Endothelial cell of hepatic sinusoid (primary cell): ENCODE data around the gene ZSWIM5.
"Not testable (repeated sequence)": the region's sequence is repeated elsewhere in the genome, so short reads cannot be mapped to it uniquely, and the experiment has no call there.

Source experiments
- in situ Hi-C: cut with HindIII; loops from 2 replicates; pipeline ENCODE4 v1.10.0; 2017; ENCODE audit warnings: low sequenced_read_pairs

ZSWIM5 gene

DNA sequence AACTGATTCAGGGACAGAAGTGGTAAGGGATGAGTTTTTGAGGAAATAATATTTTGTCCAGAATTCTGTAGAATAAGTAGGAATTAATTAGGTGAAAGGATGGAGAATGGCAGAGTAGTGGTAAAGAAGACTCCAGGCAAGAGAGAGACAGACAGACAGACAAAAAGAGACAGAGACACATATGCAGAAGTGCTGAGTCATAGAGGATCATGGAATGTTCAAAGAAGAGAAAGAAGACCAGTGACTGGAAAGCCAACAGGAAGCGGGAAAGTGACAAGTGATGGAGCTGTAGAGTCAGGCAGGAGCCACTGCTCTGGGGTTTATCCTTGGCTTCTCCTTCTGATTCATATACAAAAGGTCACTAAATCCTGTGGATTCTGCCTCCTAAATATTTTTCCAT is 108.5 kb downstream of the ZSWIM5 start:
- in situ Hi-C loops = no loop called here

DNA sequence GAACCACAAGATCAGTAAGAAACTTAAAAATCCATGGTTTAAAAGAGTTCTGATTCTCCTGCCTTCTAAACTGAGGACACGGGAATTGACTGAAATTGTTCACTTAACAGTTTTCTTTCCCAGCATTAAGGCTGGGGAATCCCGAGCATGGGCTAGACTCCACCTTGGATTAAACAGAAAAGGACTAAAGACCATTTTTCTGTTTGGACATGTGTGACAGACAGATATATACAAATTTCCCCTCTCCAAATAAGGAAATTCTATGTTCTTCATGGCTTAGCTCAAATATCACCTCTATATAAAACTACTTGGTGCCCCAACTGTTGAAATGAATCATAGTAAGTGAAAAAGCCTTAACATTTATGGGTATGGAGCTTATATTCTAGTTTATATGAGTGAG is 109.3 kb downstream of the ZSWIM5 start:
- in situ Hi-C loops = no loop called here

DNA sequence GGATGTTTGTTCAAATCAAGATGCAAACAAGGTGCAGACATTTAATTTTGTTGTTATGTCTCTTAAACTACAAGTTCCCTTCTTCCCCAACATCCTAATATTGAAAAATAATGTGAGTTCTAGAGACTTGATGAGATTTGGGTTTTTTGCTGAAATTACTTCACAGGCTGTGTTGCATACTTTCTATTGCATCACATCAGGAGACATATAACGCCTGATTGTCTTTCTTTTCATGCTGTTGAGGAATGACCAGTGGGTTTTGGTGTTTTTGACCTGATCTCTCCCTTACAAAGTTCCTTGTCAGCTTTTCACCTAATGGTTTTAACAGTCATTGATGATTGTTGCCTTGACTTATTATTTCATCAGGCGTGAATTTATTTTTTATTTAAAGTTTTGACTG is 111.0 kb downstream of the ZSWIM5 start:
- in situ Hi-C loops = no loop called here

DNA sequence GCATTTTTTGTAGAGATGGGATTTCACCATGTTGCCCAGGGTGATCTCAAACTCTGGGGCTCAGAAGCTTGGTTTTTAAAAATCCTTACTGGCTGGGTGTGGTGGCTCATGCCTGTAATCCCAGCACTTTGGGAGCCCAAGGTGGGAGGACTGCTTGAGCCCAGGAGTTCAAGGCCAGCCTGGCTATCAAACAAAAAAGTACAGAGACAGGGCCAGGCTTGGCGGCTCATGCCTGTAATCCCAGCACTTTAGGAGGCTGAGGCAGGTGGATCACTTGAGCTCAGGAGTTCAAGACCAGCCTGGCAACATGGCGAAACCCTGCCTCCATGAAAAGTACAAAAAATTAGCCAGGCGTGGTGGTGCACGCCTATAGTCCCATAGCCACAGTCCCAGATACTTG is 112.0 kb downstream of the ZSWIM5 start:
- in situ Hi-C loops = not testable (repeated sequence)

DNA sequence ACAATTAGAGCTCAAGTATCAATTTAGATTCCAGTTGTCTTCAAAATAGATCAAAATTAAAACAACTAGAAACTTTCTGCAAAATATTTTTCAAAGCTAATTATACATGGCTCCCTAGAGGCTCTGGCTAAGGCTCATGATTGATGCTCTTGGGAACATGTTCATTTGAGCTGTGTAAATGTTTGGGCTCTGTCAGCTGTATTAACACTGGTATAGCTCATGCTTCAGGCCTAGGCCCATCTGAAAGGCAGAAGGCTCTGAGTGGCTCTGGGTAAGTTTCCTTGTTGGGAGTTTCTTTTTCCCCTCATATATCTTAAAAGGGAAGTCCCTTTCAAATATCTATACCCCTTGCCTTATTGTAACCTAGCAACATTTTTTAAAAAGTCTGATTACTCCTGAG is 113.1 kb downstream of the ZSWIM5 start:
- in situ Hi-C loops = no loop called here

DNA sequence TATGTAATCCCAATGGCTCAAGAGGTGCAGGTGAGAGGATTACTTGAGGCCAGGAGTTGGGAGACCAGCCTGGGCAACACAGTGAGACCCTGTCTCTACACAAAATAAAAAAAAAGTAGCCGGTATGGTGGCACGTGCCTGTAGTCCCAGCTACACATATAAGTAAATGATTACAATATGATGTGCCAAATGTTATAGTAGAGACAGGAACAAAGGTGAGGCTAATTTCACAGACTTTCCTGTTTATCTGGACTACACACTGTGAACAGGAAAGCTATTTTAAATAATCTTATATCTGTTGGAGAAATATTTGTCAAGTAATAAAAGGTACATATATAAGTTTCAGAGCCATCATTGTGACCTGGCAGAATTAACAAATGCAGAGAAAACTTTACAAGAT is 116.7 kb downstream of the ZSWIM5 start:
- in situ Hi-C loops = no loop called here

DNA sequence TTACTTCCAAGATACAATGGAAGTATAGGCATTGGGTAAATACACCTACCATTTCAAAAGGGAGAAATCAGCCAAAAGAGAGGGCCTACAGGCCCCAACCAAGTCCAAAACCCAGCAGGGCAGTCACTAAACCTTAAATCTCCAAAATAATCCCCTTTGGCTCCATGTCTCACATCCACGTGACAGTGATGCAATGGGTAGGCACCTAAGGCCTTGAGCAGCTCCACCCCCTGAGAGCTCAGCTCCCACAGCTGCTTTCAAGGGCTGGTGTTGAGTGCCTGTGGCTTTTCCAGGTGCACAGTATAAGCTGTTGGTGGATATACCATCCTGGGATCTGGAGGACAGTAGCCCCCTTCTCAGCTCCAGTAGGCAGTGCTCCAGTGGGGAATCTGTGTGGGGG is 121.8 kb downstream of the ZSWIM5 start:
- in situ Hi-C loops = no loop called here

DNA sequence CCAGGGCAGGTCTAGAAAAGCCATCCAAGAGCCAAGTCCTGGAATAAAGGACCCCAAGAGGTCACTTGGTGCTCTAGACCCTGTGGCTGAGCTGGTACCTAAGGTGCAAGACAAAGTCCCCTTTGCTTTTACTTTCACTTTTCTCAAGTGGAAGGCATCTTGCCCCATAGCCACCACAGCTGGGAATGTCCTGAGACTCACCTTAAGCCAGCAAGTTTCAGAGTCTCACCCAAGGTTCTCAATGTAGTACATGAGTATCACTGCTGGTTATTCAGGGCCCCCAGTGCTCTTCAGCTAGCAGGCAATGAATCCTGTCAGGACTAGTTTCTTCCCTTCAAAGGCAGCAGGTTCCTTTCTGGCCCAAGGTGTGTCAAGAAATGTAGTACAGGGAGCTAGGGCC is 126.9 kb downstream of the ZSWIM5 start:
- in situ Hi-C loops = no loop called here

DNA sequence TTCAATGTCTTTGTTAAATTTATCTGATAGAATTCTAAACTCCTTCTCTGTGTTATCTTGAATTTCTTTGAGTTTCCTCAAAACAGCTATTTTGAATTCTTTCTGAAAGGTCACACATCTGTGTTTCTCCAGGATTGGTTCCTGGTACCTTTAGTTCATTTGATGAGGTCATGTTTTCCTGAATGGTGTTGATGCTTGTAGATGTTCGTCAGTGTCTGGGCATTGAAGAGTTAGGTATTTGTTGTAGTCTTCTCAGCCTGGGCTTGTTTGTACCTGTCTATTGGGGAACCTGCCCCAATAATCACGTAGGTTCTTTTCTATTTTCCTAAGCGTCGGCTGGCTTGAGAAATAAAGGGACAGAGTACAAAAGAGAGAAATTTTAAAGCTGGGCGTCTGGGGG is 129.4 kb downstream of the ZSWIM5 start:
- in situ Hi-C loops = not testable (repeated sequence)

DNA sequence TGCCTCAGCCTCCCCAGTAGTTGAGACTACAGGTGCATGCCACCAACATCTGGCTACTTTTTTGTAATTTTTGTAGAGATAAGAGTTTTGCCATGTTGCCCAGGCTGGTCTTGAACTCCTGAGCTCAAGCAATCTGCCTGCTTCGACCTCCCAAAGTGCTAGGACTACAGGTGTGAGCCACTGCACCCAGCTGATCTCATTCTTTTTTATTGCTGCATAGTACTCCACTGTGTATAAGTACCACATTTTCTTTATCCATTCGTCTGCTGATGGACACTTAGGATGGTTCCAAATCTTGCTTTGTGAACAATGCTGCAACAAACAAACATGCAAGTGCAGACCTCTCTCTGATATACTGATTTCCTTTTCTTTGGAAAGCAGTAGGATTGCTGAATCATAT is 134.8 kb downstream of the ZSWIM5 start:
- in situ Hi-C loops = no loop called here

DNA sequence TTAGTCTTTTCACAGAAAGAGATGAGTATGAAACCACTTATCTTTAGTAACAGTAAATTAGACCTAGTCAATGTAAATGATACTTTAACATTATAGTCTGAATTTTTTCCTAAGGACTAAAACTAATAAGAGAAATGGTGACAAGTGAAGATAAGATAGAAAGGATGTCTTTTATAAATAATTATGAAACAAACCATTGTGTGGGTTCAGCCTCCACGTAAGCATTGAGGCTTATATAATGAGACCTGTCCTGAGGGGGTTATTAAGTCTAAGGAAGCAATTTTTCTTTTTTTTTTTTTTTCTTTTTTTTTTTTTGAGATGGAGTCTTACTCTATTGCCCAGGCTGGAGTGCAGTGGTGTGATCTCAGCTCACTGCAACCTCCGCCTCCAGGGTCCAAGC is 138.6 kb downstream of the ZSWIM5 start:
- in situ Hi-C loops = no loop called here

DNA sequence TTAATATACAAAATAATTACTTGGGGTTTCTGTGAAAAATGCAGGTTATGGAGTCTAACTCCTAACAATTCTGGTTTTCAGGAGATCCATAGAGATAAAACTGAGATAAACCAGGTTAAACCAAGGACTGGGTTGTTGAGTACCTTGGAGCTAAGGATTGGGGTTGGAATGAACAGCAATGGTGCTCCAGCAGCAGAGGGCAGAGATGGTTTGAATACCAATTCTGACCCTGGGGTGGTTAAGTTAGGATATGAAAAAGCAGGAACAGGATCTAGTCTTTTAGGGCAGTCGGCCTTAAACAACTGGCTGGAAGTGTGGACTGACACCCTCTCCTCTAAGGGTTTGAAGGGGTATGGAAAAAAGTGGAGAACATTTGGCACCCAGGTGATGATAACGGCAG is 141.3 kb downstream of the ZSWIM5 start:
- in situ Hi-C loops = no loop called here

DNA sequence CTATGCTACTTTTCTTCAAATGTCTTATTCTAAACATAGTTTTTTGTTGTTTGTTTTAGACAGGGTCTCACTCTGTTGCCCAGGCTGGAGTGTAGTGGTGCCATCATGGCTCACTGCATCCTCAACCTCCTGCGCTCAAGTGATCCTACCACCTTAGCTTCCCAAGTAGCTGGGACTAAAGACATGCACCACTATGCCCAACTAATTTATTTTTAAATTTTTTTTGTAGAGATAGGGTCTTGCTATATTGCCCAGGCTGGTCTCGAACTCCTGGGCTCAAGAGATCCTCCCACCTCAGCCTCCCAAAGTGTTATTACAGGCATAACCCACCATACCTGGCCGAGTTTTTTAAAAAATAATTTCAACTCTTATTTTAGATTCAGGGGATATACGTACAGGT is 143.9 kb downstream of the ZSWIM5 start:
- in situ Hi-C loops = not testable (repeated sequence)

DNA sequence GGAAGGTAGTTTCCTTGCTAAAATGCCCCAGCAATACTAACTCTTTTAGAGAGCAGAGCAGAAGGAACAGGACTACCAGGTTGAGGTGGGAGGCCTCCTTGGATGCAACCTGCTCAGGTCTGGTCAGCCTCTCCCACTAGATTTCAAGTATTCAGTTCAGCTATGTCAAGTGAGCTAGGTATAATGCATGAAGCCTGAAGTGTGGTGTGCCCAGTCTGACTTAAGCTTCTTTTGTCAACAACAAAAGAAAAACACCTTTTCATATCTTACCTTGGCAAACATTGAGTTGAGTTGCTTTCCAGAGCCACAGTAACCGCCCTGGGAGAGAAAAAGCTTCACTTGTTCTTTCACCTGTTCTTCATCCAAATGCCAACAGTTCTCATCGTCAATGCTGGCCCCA is 146.6 kb downstream of the ZSWIM5 start:
- in situ Hi-C loops = no loop called here

DNA sequence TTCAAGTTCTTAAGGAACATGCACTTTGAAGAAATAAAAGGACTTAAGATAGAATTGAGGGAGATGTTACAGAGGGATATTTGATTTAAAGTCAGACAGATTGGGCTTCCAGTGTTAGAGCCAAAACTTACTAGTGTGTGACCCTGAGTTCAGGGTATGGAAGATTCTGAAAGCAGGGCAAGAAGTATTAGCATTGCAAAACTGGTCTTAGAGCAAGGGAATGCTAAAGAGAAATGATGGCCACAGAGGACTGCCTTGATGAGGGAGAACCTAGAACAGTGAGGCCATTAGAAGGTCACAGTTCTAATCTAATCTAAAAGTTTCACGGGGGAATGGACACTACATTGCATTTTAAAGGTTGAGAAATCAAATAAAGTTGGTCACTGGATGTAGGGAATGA is 148.9 kb downstream of the ZSWIM5 start:
- in situ Hi-C loops = no loop called here

DNA sequence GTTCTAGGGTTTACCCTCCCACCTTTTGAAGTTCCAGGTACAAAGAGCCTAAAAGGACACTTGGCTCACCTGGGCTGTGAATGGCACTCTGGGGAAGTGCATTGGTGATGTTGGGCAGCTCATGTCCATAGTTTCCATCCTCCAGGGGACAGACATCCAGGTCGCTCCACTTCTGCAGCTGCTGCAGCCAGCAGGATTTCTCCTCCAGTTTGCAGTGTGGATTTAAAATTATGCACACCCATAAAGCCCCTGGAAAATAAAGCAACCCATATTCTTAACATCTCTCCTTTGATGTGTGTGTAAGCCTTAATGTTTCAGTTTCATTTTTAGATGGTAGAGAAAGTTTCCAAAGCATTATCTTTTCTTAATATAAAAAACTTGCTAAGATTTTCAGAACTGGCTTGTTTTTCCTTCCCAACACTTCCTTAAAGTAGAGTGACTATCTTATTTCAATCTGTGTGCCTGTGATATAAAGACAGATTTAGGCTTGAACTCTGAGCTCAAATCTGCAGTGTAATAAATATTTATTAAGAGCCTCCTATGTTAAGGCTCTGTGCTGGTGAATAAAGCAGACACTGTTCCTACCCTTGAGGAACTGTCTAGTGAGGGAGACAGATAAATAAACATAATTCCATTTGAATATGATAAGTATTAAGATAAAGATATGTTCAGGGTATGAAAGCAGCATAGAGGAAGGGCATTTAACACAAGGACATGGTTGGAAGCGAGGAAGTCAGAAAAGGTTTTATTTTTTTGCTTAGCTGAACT is 155.2 kb downstream of the ZSWIM5 start:
- in situ Hi-C loops = no loop called here

DNA sequence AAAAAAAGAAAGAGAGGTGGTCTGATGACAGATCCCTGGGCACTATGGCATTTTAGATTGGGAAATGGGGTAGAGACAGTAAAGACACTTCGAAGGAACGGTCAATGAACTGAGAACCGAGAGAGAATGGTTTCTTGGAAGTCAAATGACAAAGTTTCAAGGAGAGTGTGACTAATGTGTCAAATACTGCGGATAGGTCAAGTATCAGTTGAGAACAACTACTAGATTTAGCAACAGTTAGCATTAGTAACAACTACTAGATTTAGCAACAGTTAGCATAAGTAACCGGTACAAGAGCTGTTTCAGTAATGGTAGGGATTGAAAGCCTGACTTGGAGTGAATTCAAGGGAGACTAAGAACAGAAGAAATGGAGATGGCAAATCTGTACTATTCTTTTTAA is 159.4 kb downstream of the ZSWIM5 start:
- in situ Hi-C loops = no loop called here

DNA sequence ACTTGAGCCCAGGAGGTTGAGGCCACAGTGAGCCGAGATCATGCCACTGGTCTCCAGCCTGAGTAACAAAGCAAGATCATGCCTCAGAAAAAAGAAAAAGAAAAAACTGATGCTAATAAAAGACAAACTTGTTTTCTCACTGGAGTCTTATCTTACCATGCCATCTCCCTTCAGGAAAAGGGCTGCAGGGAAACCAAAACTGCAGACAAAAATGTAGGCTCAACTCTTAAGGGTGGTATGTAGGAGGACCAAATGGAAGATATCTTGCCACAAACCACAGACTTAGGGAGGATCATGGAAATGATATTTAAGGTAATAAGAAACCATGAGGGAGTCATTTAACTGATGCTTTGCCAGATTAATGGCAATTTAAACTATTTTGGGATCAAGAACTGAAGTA is 161.5 kb downstream of the ZSWIM5 start:
- in situ Hi-C loops = no loop called here

DNA sequence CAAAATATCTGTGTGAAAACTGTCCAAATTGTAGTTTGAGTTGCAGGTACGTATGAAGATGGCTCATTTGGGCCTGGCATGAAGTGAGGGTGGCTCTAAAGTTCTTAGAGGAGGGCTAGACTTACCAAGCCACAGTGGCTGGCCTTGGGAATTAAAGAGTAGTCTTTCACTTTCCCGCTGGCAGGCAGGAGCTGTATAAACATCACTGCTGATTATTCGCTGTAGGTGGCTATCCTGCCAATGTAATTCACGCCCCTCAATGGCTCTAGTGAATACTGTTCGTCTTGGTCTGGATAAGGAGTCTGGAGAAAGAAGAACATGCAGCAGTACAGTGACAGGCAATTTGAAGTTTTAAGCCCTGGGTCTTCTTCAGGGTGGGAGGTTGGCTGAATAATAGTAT is 163.3 kb downstream of the ZSWIM5 start:
- in situ Hi-C loops = no loop called here

DNA sequence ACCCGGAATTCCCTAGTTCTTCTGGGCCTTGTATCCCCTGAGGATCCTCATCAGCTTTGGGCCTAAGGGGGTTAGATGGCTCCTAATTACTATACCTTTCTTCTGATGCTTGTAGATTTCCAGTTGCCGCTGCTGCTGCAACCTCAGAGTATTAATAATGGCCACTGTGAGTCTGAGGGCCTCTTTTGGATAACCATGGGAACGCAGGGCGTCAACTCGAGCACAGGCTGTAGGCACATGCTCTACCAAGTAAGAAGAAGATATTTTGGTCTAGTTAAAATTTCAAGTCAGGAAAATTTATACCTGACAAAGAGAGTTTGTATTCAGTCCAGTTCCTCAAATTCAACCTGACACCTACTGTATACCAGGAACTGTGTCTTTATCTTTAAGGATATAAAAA is 166.1 kb downstream of the ZSWIM5 start:
- in situ Hi-C loops = no loop called here

DNA sequence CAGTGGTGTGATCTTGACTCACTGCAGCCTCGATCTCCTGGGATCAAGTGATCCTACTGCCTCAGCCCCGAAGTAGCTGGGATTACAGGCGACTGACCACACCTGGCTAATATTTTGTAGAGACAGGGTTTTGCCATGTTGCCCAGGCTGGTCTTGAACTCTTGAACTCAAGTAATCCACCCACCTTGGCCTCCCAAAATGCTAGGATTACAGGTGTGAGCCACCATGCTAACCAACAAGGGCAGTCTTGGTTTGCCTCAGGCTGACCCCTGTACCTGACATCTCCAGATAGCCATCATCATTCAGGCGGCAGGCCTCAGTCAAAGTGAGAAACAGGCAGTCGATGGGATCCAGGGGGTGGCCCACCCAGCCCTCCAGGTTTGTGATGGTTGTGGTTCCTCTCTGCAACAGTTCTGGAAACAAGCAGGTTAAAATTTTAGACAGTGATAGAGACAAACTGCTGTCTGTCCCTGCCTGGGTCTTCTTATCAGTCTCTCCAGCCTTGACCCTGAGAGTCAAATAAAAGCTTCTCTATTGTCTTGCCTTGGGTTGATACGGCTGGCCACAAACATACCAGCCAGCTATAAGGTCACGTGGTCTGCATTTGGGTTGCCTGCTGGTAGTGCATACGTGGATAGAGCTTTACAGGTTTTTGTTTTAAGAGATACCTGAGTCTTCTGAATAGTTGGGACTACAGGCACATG is 167.6 kb downstream of the ZSWIM5 start:
- in situ Hi-C loops = no loop called here

DNA sequence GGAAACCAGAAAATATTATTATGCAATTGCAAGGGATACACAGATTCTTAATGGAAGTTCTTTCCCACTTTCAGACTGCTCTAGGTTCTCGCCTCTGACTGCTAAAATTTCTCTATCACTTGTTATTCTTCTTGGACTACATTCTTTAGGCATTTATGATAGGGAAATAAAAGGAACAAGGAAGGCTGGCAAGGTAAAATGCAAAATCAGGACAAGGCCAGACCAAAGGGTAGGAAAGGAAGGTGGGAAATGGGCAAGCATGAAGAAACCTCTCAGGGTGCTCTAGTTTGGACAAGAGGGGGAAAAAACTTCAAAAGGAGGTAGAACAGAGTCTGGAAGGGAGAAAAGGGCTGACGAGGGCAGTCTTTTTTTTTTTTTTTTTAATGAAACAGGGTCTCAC is 168.2 kb downstream of the ZSWIM5 start:
- in situ Hi-C loops = no loop called here

DNA sequence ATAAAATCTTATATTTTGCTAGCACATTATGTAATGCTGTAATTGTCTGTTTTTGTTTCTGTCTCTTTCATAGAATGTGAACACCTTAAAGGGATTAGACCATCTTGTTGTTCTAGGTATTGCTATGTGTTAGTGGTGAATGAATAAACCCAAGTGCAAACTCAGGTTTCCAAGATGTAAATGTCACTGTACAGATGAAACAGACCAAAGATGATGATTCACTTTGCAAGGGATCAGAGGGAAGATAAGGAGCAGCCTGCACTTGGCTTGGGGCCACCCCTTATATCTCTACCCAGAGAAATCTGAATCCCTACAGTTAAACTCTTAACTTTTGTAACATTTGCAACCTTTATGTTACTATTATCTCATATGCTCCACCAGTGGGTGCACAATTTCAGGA is 168.9 kb downstream of the ZSWIM5 start:
- in situ Hi-C loops = no loop called here
